H1 (cell line): ENCODE measurements around the gene CMTR2. TPM values are rescaled to one million over a fixed set of nuclear protein-coding genes. Genes with fewer than 3 reads are reported as not detected.
A peak's percentile ranks its signal among the peaks of the same experiment; 100 is the strongest.

Source experiments
- CTCF ChIA-PET: fragments of 300-600 bp; sonication (Branson Sonifier 250); formaldehyde crosslinking; loops from one replicate; lab custom pipeline; 2021; ENCODE audit not compliant: partially characterized antibody; lab: Charles Lee
- POLR2A ChIA-PET: fragments of 300-600 bp; sonication (Branson Sonifier 250); formaldehyde crosslinking; loops from one replicate; lab custom pipeline; 2021; ENCODE audit warnings: inconsistent platforms; ENCODE audit not compliant: partially characterized antibody; lab: Charles Lee
- DNase-seq, 2 experiments: peaks; one replicate each; pipeline versions ENCODE4 v3.0.0 to v3.0.0-alpha.2; 2010 to 2022; ENCODE audit warnings: low spot score in 2 of 2, low read depth in 1 of 2, mixed read lengths in 1 of 2
- FAIRE-seq: peaks from 2 replicates; lab custom pipeline; 2011; peaks lifted over from hg19 to GRCh38; lab: Jason Lieb, UNC
- H2AFZ ChIP-seq: 2 replicates; pipeline ENCODE4 v1.8.1; 2012; ENCODE audit warnings: low read length, inconsistent platforms
- H2AK5ac ChIP-seq: 2 replicates; pipeline ENCODE4 v1.6.1; 2013; ENCODE audit warnings: low read depth, low read length
- H2BK120ac ChIP-seq: replicated peaks from 2 replicates; pipeline ENCODE3; 2013; ENCODE audit warnings: low read depth, low read length, inconsistent platforms
- H2BK12ac ChIP-seq: 2 replicates; pipeline ENCODE4 v1.6.1; 2013; ENCODE audit warnings: low read depth, low read length
- H2BK15ac ChIP-seq: 2 replicates; pipeline ENCODE4 v1.6.1; 2013; ENCODE audit warnings: low read length
- H2BK20ac ChIP-seq: 2 replicates; pipeline ENCODE4 v1.6.1; 2013; ENCODE audit warnings: low read length
- H2BK5ac ChIP-seq: 2 replicates; pipeline ENCODE4 v1.6.1; 2013; ENCODE audit warnings: low read depth, low read length
- H3K14ac ChIP-seq: 2 replicates; pipeline ENCODE4 v1.6.1; 2013; ENCODE audit warnings: inconsistent platforms; ENCODE audit not compliant: insufficient read length
- H3K18ac ChIP-seq: 2 replicates; pipeline ENCODE4 v1.6.1; 2013; ENCODE audit warnings: low read length; ENCODE audit errors: extremely low read depth
- H3K23ac ChIP-seq: 2 replicates; pipeline ENCODE4 v1.6.1; 2013; ENCODE audit warnings: inconsistent platforms; ENCODE audit not compliant: insufficient read length
- H3K23me2 ChIP-seq: 2 replicates; pipeline ENCODE4 v1.6.1; 2013; ENCODE audit warnings: low read depth, low read length
- H3K27ac ChIP-seq: 2 replicates; pipeline ENCODE4 v1.6.1; 2011; ENCODE audit warnings: low read depth, low read length, inconsistent platforms
- H3K27me3 ChIP-seq, 4 experiments: replicated peaks in 1 of 4; 1 replicate in 1 of 4; 2 replicates in 3 of 4; pipeline versions ENCODE4 v1.6.1 to v1.8.1; 2011 to 2013; ENCODE audit warnings: low read length in 3 of 4, mild to moderate bottlenecking in 3 of 4, inconsistent platforms in 2 of 4, mixed read lengths in 2 of 4, moderate library complexity in 1 of 4; ENCODE audit not compliant: control insufficient read depth in 3 of 4, insufficient read depth in 3 of 4; ENCODE audit errors: extremely low read depth in 1 of 4
- H3K36me3 ChIP-seq, 4 experiments: 2 replicates each; pipeline versions ENCODE4 v1.6.1 to v1.8.1; 2011 to 2013; ENCODE audit warnings: mild to moderate bottlenecking in 4 of 4, low read length in 3 of 4, moderate library complexity in 2 of 4, control low read depth in 1 of 4, inconsistent platforms in 1 of 4; ENCODE audit not compliant: insufficient read depth in 4 of 4, control insufficient read depth in 2 of 4
- H3K4ac ChIP-seq: replicated peaks from 2 replicates; pipeline ENCODE3; 2013; ENCODE audit warnings: low read length, low read depth, mixed read lengths, inconsistent platforms; ENCODE audit not compliant: insufficient read length
- H3K4me1 ChIP-seq, 4 experiments: replicated peaks in 1 of 4; 1 replicate in 1 of 4; 2 replicates in 3 of 4; pipeline versions ENCODE4 v1.6.1 to v1.8.1; 2011 to 2013; ENCODE audit warnings: low read length in 3 of 4, inconsistent platforms in 2 of 4, mixed read lengths in 1 of 4; ENCODE audit not compliant: insufficient read depth in 4 of 4, control insufficient read depth in 3 of 4
- H3K4me2 ChIP-seq, 2 experiments: 2 replicates each; pipeline versions ENCODE4 v1.6.1 to v1.8.1; 2011 to 2013; ENCODE audit warnings: low read depth in 2 of 2, low read length in 2 of 2, control low read depth in 1 of 2, inconsistent platforms in 1 of 2, mild to moderate bottlenecking in 1 of 2; ENCODE audit not compliant: insufficient read depth in 1 of 2
- H3K4me3 ChIP-seq, 4 experiments: fragments of 200-600, 300-600 bp in 1 of 4; sonication (generic), shearing (Covaris generic), sonication (Bioruptor Twin) in 1 of 4; 2 replicates each; pipeline versions ENCODE4 v1.5.1 to v1.8.1; 2011 to 2016; ENCODE audit warnings: low read length in 4 of 4, low read depth in 3 of 4, control low read depth in 2 of 4, inconsistent platforms in 2 of 4, mild to moderate bottlenecking in 2 of 4, mixed read lengths in 1 of 4, moderate library complexity in 1 of 4; ENCODE audit not compliant: insufficient read depth in 2 of 4; ENCODE audit errors: extremely low read depth in 1 of 4
- H3K56ac ChIP-seq: replicated peaks from 2 replicates; pipeline ENCODE3; 2013; ENCODE audit warnings: low read depth, mild to moderate bottlenecking, mixed read lengths, low read length, inconsistent platforms; ENCODE audit not compliant: insufficient read length
- H3K79me1 ChIP-seq: 2 replicates; pipeline ENCODE4 v1.6.1; 2013; ENCODE audit warnings: low read depth, low read length, control low read depth
- H3K79me2 ChIP-seq, 2 experiments: 2 replicates each; pipeline versions ENCODE4 v1.6.1 to v1.8.1; 2012 to 2013; ENCODE audit warnings: low read length in 2 of 2, mild to moderate bottlenecking in 2 of 2, inconsistent platforms in 1 of 2; ENCODE audit not compliant: insufficient read depth in 2 of 2, control insufficient read depth in 1 of 2
- H3K9ac ChIP-seq, 4 experiments: replicated peaks in 1 of 4; 1 replicate in 1 of 4; 2 replicates in 3 of 4; pipeline versions ENCODE4 v1.6.1 to v1.8.1; 2011 to 2013; ENCODE audit warnings: low read depth in 3 of 4, low read length in 3 of 4, control low read depth in 2 of 4, mild to moderate bottlenecking in 2 of 4, moderate library complexity in 2 of 4, inconsistent platforms in 1 of 4; ENCODE audit errors: extremely low read depth in 1 of 4
- H3K9me3 ChIP-seq, 2 experiments: 2 replicates each; pipeline versions ENCODE4 v1.6.1 to v1.8.1; 2012 to 2013; ENCODE audit warnings: mild to moderate bottlenecking in 2 of 2, moderate library complexity in 2 of 2, control low read depth in 1 of 2, inconsistent platforms in 1 of 2, low read depth in 1 of 2, low read length in 1 of 2, mixed read lengths in 1 of 2; ENCODE audit not compliant: insufficient read depth in 2 of 2
- H4K20me1 ChIP-seq, 2 experiments: replicated peaks in 1 of 2; 2 replicates each; pipeline versions ENCODE3 to v1.8.1; 2011 to 2013; ENCODE audit warnings: inconsistent platforms in 2 of 2, low read length in 2 of 2, mild to moderate bottlenecking in 1 of 2; ENCODE audit not compliant: insufficient read depth in 2 of 2, control insufficient read depth in 1 of 2
- H4K5ac ChIP-seq: 2 replicates; pipeline ENCODE4 v1.6.1; 2013; ENCODE audit warnings: low read length, low read depth, mixed read lengths, inconsistent platforms; ENCODE audit not compliant: insufficient read length
- H4K8ac ChIP-seq: 2 replicates; pipeline ENCODE4 v1.8.0; 2013; ENCODE audit warnings: mild to moderate bottlenecking, moderate library complexity, low read length, inconsistent platforms; ENCODE audit not compliant: insufficient read depth; ENCODE audit errors: extremely low read depth
- H4K91ac ChIP-seq: replicated peaks from 2 replicates; pipeline ENCODE3; 2013; ENCODE audit warnings: low read length, mixed read lengths, inconsistent platforms; ENCODE audit not compliant: insufficient read length
- ATF2 ChIP-seq: IDR thresholded peaks from 2 replicates; pipeline ENCODE4 v1.6.1; 2012; ENCODE audit warnings: low read length, inconsistent platforms
- BCL11A ChIP-seq, 2 experiments: IDR thresholded peaks; one replicate each; pipeline ENCODE4 v1.6.1; 2011; ENCODE audit warnings: low read depth in 2 of 2, low read length in 2 of 2, mild to moderate bottlenecking in 2 of 2
- CBX5 ChIP-seq: fragments of 300-800, 300-1000 bp; sonication (generic); IDR thresholded peaks from 2 replicates; pipeline ENCODE4 v1.7.1; 2016; ENCODE audit warnings: antibody characterized with exemption, low read length, low read depth
- EGR1 ChIP-seq: IDR thresholded peaks from 2 replicates; pipeline ENCODE4 v1.6.1; 2011; ENCODE audit warnings: low read depth, low read length, borderline replicate concordance
- KDM1A ChIP-seq: fragments of 200-600, 300-600 bp; sonication (generic); IDR thresholded peaks from 2 replicates; pipeline ENCODE4 v1.7.1; 2016; ENCODE audit warnings: mild to moderate bottlenecking, low read length, borderline replicate concordance
- NRF1 ChIP-seq: IDR thresholded peaks from 2 replicates; pipeline ENCODE4 v1.6.1; 2011; ENCODE audit warnings: mild to moderate bottlenecking, low read depth, low read length, improper control_type of control experiment
- POLR2AphosphoS5 ChIP-seq: IDR thresholded peaks from 2 replicates; pipeline ENCODE4 v1.6.1; 2011; ENCODE audit warnings: low read depth, low read length
- RAD21 ChIP-seq, 2 experiments: IDR thresholded peaks in 1 of 2; conservative IDR thresholded peaks in 1 of 2; 2 replicates each; pipeline ENCODE4 v1.6.1; 2011; ENCODE audit warnings: low read depth in 2 of 2, low read length in 2 of 2, improper control_type of control experiment in 1 of 2, inconsistent platforms in 1 of 2, mild to moderate bottlenecking in 1 of 2, moderate library complexity in 1 of 2
- RBBP5 ChIP-seq: IDR thresholded peaks from 2 replicates; pipeline ENCODE4 v1.7.1; 2012; ENCODE audit warnings: low read depth, mild to moderate bottlenecking, inconsistent platforms, low read length, moderate library complexity, borderline replicate concordance
- SIRT6 ChIP-seq: IDR thresholded peaks from one replicate; pipeline ENCODE4 v1.7.1; 2012; ENCODE audit warnings: low read length, inconsistent platforms
- SP1 ChIP-seq: IDR thresholded peaks from 2 replicates; pipeline ENCODE4 v1.6.1; 2011; ENCODE audit warnings: low read depth, low read length
- SRF ChIP-seq: IDR thresholded peaks from 2 replicates; pipeline ENCODE4 v1.6.1; 2011; ENCODE audit warnings: mild to moderate bottlenecking, low read depth, low read length, moderate library complexity
- SUZ12 ChIP-seq: fragments of 200-600 bp; sonication (generic); IDR thresholded peaks from 2 replicates; pipeline ENCODE4 v1.6.1; 2012; ENCODE audit warnings: mild to moderate bottlenecking, inconsistent platforms, low read length, moderate library complexity, mixed read lengths
- WGBS, 2 experiments: shearing (Covaris generic) in 1 of 2; methylation state at CpG; one replicate each; pipeline versions ENCODE4 v1.1.6 to v1.1.7; 2013 to 2015; ENCODE audit warnings: low lambda C conversion rate in 2 of 2, mixed read lengths in 2 of 2, inconsistent platforms in 1 of 2, low coverage in 1 of 2, missing lambda C conversion rate in 1 of 2; ENCODE audit not compliant: insufficient replicate concordance in 2 of 2, insufficient coverage in 1 of 2, insufficient read length in 1 of 2; ENCODE audit errors: extremely low coverage in 1 of 2, missing lambda C conversion rate in 1 of 2; 5-methylcytosine and 5-hydroxymethylcytosine counted together
- polyA plus RNA-seq, 7 experiments: library from polyadenylated mRNA; depleted of rRNA in 3 of 7; stranded (reverse) in 5 of 7; unstranded in 2 of 7; fragments of >200 nt in 5 of 7; fragments of 200-250 nt in 2 of 7; gene quantifications; 1 replicate in 5 of 7; 2 replicates in 1 of 7; 4 replicates in 1 of 7; pipeline versions ENCODE4 v1.2.1 to v1.2.3, GENCODE V29; 2011 to 2013; ENCODE audit warnings: missing spikeins in 2 of 7, mixed read lengths in 2 of 7
- total RNA-seq: library from RNA; stranded (reverse); fragmentation: NEBNext Ultra II Directional; extraction: Animal tissue kit (Norgen Biotek cat#: 25700); gene quantifications from 2 replicates; pipeline ENCODE4 v1.2.1, GENCODE V29; 2021

The CMTR2 gene
- total and polyA plus RNA-seq, 2 of the 8 experiments (the other 6 are each of a cell fraction or from before 2014, with no cell fraction given) = 8.5 to 12.8 TPM

DNA sequence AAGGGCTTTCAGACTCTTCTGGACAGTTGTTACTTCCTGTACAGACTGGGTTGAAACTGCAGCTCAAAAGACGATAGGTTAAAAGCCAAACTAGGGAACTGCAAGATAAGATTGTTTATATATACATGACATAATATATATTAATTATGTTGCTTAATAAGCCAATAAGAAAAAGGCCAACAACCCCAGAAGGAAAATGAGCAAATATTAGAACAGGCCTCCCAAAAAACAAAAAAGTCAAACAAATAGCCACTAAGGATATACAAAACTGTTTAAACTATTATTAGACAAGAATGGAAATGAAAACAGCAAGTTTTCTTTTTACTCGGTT is 495 bp upstream of the CMTR2 start:
- no peaks in the 10 kb centered on the region for H4K20me1 ChIP-seq
- no peak for TF ChIP-seq SP1
- TF ChIP-seq NRF1 = no peak
- no peak for TF ChIP-seq RBBP5
- TF ChIP-seq SUZ12 = no peak
- TF ChIP-seq POLR2AphosphoS5 = no peak
- TF ChIP-seq KDM1A = no peak
- TF ChIP-seq CBX5 = no peak
- TF ChIP-seq EGR1 = no peak
- TF ChIP-seq ATF2 = no peak
- no peak for TF ChIP-seq RAD21 (IDR thresholded peaks at IDR 0.05 in 1 of 2, conservative IDR thresholded peaks at IDR 0.05 in 1 of 2; ENCODE audit: low read depth in 2 of 2, low read length in 2 of 2)
- TF ChIP-seq BCL11A (IDR thresholded peaks at IDR 0.05; ENCODE audit: low read depth in 2 of 2, low read length in 2 of 2) = no peak
- TF ChIP-seq SIRT6 = no peak
- no peak for TF ChIP-seq SRF

More for the DNA sequence above, 495 bp upstream of the CMTR2 start:
- H3K4me2 ChIP-seq = peak overlapping the region; percentile 63 to 68
- peak overlapping the region; percentile 28 to 81 (median 46) for H3K4me3 ChIP-seq
- POLR2A ChIA-PET = interaction anchor here (0.6 to 1.0 kb wide), 2 partner anchors 22 to 40 kb away, joined by 3 read pairs; no protein-coding TSS in a partner anchor
- H3K27ac ChIP-seq = no peak overlapping the region
- H3K14ac ChIP-seq = no peak overlapping the region
- peaks cover 0 to 7% (median 2%) of the 10 kb centered on the region in 4 experiments; a peak in 4 of 7 replicates for H3K4me1 ChIP-seq
- H2BK20ac ChIP-seq = no peak overlapping the region
- 68% methylated on average over 2 of the region's 2 CpGs; no CpG with 5 or more reads in 1 of the 2 experiments for WGBS, 2 experiments
- no peak overlapping the region for H4K8ac ChIP-seq
- peaks cover 2% of the 10 kb centered on the region; the same call in 1 of the 2 replicates for H3K23me2 ChIP-seq
- peaks cover 0 to 20% of the 10 kb centered on the region in 2 experiments; a peak in 2 of 4 replicates for H3K79me2 ChIP-seq
- no peak overlapping the region for H2BK12ac ChIP-seq
- H4K91ac ChIP-seq = no peak overlapping the region
- H2BK15ac ChIP-seq = no peak overlapping the region
- H2BK120ac ChIP-seq = no peak overlapping the region
- H2AK5ac ChIP-seq = no peak overlapping the region
- H3K23ac ChIP-seq = no peak overlapping the region
- no peak overlapping the region for H4K5ac ChIP-seq
- CTCF ChIA-PET = interaction anchor here (1.5 kb wide), 1 partner anchor 40 kb away, joined by 6 read pairs; no protein-coding TSS in a partner anchor
- H3K56ac ChIP-seq = no peak overlapping the region
- H3K9me3 ChIP-seq = no peaks in the 10 kb centered on the region
- peak overlapping the region; percentile 41; the same call in 1 of the 2 replicates for H2AFZ ChIP-seq
- no peak overlapping the region for H3K18ac ChIP-seq
- no peak overlapping the region for H3K9ac ChIP-seq
- H3K27me3 ChIP-seq = no peaks in the 10 kb centered on the region
- H3K36me3 ChIP-seq = peaks cover 9 to 17% (median 13%) of the 10 kb centered on the region in 4 experiments
- no peak overlapping the region for H3K4ac ChIP-seq
- H3K79me1 ChIP-seq = no peaks in the 10 kb centered on the region
- H2BK5ac ChIP-seq = no peak overlapping the region
- no peak for FAIRE-seq
- no peak for DNase-seq
